ENCODE data around the gene LYL1. TPM values are rescaled to one million over a fixed set of nuclear protein-coding genes. Genes with fewer than 3 reads are reported as not detected.

The LYL1 gene
- total and polyA plus RNA-seq, 9 of the 15 experiments (the other 6 are each of a cell fraction or from before 2014, with no cell fraction given) = 1.3 to 266 (median 34.0) TPM

DNA sequence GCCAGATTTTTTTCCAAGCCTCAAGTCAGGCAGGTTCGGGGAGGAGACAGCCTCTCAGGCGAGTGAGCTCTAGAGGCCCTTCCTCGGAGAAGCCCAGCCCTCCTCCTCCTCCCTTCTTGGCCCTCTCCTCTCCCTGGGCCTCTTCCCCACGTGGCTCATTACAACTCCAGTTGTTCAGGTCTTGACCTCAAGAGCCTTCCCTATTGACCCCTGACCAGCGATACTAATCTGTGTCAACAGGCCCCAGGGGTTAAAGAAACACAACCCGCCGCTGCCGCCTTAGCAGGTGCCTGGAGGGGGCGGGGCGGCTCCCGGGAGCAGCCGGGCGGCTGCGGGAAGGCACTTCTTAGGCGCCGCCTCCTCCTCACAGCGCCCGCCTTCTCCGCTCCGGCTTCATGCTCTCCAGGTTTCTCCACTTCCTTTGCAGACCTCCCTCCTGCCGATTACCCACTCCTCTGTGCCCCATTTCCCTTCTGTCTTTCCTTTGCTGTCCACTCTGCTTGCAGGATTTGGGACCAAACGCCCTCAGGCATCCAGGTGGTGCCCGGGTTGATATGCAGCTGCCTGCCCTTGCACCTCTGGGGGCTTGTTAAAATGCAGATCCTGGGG is 51.0 kb downstream of the LYL1 start (continued):
- no peak; the same call in 1 of the 2 replicates for TF ChIP-seq DMBX1 (CRISPR knock-in tag; IDR thresholded peaks at IDR 0.05; ENCODE audit: borderline replicate concordance)
- TF ChIP-seq, protein P1, sequence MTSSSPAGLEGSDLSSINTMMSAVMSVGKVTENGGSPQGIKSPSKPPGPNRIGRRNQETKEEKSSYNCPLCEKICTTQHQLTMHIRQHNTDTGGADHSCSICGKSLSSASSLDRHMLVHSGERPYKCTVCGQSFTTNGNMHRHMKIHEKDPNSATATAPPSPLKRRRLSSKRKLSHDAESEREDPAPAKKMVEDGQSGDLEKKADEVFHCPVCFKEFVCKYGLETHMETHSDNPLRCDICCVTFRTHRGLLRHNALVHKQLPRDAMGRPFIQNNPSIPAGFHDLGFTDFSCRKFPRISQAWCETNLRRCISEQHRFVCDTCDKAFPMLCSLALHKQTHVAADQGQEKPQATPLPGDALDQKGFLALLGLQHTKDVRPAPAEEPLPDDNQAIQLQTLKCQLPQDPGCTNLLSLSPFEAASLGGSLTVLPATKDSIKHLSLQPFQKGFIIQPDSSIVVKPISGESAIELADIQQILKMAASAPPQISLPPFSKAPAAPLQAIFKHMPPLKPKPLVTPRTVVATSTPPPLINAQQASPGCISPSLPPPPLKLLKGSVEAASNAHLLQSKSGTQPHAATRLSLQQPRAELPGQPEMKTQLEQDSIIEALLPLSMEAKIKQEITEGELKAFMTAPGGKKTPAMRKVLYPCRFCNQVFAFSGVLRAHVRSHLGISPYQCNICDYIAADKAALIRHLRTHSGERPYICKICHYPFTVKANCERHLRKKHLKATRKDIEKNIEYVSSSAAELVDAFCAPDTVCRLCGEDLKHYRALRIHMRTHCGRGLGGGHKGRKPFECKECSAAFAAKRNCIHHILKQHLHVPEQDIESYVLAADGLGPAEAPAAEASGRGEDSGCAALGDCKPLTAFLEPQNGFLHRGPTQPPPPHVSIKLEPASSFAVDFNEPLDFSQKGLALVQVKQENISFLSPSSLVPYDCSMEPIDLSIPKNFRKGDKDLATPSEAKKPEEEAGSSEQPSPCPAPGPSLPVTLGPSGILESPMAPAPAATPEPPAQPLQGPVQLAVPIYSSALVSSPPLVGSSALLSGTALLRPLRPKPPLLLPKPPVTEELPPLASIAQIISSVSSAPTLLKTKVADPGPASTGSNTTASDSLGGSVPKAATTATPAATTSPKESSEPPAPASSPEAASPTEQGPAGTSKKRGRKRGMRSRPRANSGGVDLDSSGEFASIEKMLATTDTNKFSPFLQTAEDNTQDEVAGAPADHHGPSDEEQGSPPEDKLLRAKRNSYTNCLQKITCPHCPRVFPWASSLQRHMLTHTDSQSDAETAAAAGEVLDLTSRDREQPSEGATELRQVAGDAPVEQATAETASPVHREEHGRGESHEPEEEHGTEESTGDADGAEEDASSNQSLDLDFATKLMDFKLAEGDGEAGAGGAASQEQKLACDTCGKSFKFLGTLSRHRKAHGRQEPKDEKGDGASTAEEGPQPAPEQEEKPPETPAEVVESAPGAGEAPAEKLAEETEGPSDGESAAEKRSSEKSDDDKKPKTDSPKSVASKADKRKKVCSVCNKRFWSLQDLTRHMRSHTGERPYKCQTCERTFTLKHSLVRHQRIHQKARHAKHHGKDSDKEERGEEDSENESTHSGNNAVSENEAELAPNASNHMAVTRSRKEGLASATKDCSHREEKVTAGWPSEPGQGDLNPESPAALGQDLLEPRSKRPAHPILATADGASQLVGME (CRISPR knock-in tag; IDR thresholded peaks at IDR 0.05) = no peak
- no peak for TF ChIP-seq TCFL5 (CRISPR knock-in tag; conservative IDR thresholded peaks at IDR 0.05)
- TF ChIP-seq KLF13 (tag; IDR thresholded peaks at IDR 0.05; ENCODE audit: borderline replicate concordance, low read depth) = peak; percentile 76
- no peak for TF ChIP-seq HDAC6 (IDR thresholded peaks at IDR 0.05; ENCODE audit: low read depth, low read length)
- no peak for TF ChIP-seq PCBP1 (IDR thresholded peaks at IDR 0.05; ENCODE audit: low read depth, low read length, poor library complexity, severe bottlenecking)
- no peak for TF ChIP-seq ZBTB7A (IDR thresholded peaks at IDR 0.05; ENCODE audit: borderline replicate concordance, control insufficient read depth, low read depth, low read length)
- TF ChIP-seq SREBF1 (IDR thresholded peaks at IDR 0.05; ENCODE audit: borderline replicate concordance, low read depth, low read length) = no peak
- peak; percentile 67 for TF ChIP-seq TCF3 (CRISPR knock-in tag; IDR thresholded peaks at IDR 0.05)
- no peak for TF ChIP-seq ZNF3 (CRISPR knock-in tag; IDR thresholded peaks at IDR 0.05)
- peak; percentile 77 for TF ChIP-seq ATF7 (IDR thresholded peaks at IDR 0.05)
- TF ChIP-seq EGR1 (conservative IDR thresholded peaks at IDR 0.05) = no peak
- TF ChIP-seq, protein P2, sequence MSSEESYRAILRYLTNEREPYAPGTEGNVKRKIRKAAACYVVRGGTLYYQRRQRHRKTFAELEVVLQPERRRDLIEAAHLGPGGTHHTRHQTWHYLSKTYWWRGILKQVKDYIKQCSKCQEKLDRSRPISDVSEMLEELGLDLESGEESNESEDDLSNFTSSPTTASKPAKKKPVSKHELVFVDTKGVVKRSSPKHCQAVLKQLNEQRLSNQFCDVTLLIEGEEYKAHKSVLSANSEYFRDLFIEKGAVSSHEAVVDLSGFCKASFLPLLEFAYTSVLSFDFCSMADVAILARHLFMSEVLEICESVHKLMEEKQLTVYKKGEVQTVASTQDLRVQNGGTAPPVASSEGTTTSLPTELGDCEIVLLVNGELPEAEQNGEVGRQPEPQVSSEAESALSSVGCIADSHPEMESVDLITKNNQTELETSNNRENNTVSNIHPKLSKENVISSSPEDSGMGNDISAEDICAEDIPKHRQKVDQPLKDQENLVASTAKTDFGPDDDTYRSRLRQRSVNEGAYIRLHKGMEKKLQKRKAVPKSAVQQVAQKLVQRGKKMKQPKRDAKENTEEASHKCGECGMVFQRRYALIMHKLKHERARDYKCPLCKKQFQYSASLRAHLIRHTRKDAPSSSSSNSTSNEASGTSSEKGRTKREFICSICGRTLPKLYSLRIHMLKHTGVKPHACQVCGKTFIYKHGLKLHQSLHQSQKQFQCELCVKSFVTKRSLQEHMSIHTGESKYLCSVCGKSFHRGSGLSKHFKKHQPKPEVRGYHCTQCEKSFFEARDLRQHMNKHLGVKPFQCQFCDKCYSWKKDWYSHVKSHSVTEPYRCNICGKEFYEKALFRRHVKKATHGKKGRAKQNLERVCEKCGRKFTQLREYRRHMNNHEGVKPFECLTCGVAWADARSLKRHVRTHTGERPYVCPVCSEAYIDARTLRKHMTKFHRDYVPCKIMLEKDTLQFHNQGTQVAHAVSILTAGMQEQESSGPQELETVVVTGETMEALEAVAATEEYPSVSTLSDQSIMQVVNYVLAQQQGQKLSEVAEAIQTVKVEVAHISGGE (CRISPR knock-in tag; IDR thresholded peaks at IDR 0.05) = no peak
- no peak for TF ChIP-seq ZNF551 (CRISPR knock-in tag; IDR thresholded peaks at IDR 0.05)
- TF ChIP-seq HDGF (IDR thresholded peaks at IDR 0.05) = no peak
- no peak for TF ChIP-seq ETV1 (tag; conservative IDR thresholded peaks at IDR 0.05; ENCODE audit: low read depth)
- TF ChIP-seq PHB2 (IDR thresholded peaks at IDR 0.05; ENCODE audit: low read depth) = no peak
- no peak for TF ChIP-seq MBD2 (IDR thresholded peaks at IDR 0.05; ENCODE audit: borderline replicate concordance, low read depth)
- no peak for TF ChIP-seq ZNF57 (CRISPR knock-in tag; IDR thresholded peaks at IDR 0.05)

All from K562 (cell line).